GM21367 (cell line): ENCODE measurements around the gene AFF4.

Experiments
- ATAC-seq: cut with Tn5 transposase; IDR thresholded peaks from one replicate; pipeline ENCODE4 v1.9.1; 2021; ENCODE audit not compliant: unreplicated experiment

Gene AFF4

GRCh38 chr5:132895719-132896305 lies 67.6 kb downstream of the AFF4 start:
- ATAC-seq: no peak

- no peak for ATAC-seq
Measured at GRCh38 chr5:132890817-132891216, 72.6 kb downstream of the AFF4 start.

- ATAC-seq: no peak
Measured at GRCh38 chr5:132889501-132889900, 73.9 kb downstream of the AFF4 start.

- no peak for ATAC-seq
Measured at GRCh38 chr5:132887283-132887682, 76.2 kb downstream of the AFF4 start.

GRCh38 chr5:132886064-132886823 lies 77.2 kb downstream of the AFF4 start:
- ATAC-seq: no peak

GRCh38 chr5:132884548-132884947 lies 78.9 kb downstream of the AFF4 start:
- ATAC-seq: no peak

GRCh38 chr5:132883261-132883834 lies 80.1 kb downstream of the AFF4 start:
- no peak for ATAC-seq

GRCh38 chr5:132877938-132878337 lies 85.5 kb downstream of the AFF4 start:
- no peak for ATAC-seq

GRCh38 chr5:132877466-132877865 lies 86.0 kb downstream of the AFF4 start:
- no peak for ATAC-seq

- no peak for ATAC-seq
Measured at GRCh38 chr5:132876020-132876759, 87.2 kb downstream of the AFF4 start.

GRCh38 chr5:132873930-132874271 lies 89.5 kb downstream of the AFF4 start:
- ATAC-seq: no peak

GRCh38 chr5:132873119-132873929 lies 90.1 kb downstream of the AFF4 start, which contains the start of gene LEAP2:
Gene LEAP2, plus strand, starts transcription at chr5:132873668. Its CDS starts 27 bp downstream, at chr5:132873695.
- no peak for ATAC-seq

GRCh38 chr5:132872788-132873118 lies 90.7 kb downstream of the AFF4 start:
- ATAC-seq: no peak

GRCh38 chr5:132871459-132872284 lies 91.8 kb downstream of the AFF4 start:
- no peak for ATAC-seq

GRCh38 chr5:132870801-132871200 lies 92.6 kb downstream of the AFF4 start:
- ATAC-seq: no peak

GRCh38 chr5:132868754-132869153 lies 94.7 kb downstream of the AFF4 start:
- ATAC-seq: no peak

GRCh38 chr5:132867046-132867451 lies 96.4 kb downstream of the AFF4 start:
- ATAC-seq: no peak

GRCh38 chr5:132866342-132867045 lies 96.9 kb downstream of the AFF4 start, which contains the start of the genes GDF9 and UQCRQ:
Gene GDF9, minus strand, starts transcription at chr5:132866469. Its CDS starts 1,936 bp downstream, at chr5:132864533.
Gene UQCRQ, plus strand, starts transcription at chr5:132866642. Its CDS starts 240 bp downstream, at chr5:132866882.
- peak; percentile 97 for ATAC-seq

GRCh38 chr5:132865668-132866341 lies 97.6 kb downstream of the AFF4 start:
- peak; percentile 8 for ATAC-seq
